SK-N-SH (cell line): Measurements from ENCODE around the gene S100A13. TPM values are rescaled to one million over a fixed set of nuclear protein-coding genes. Genes with fewer than 3 reads are reported as not detected.

ENCODE experiments used
- CTCF ChIA-PET: fragments of 300-600, 350-600 bp; formaldehyde crosslinking; extraction: SDS; loops from one replicate; lab custom pipeline; 2021; lab: Yijun Ruan, JAX
- POLR2A ChIA-PET: fragments of 350-600 bp; sonication (Branson Sonifier 250); formaldehyde crosslinking; extraction: SDS; loops from one replicate; lab custom pipeline; 2020; ENCODE audit warnings: antibody characterized with exemption, inconsistent platforms; lab: Yijun Ruan, JAX
- DNase-seq: peaks from one replicate; pipeline ENCODE4 v3.0.0; 2012
- H2AFZ ChIP-seq: fragments of 200-600 bp; sonication (generic); 2 replicates; pipeline ENCODE4 v1.8.1; 2016; ENCODE audit warnings: antibody characterized with exemption, mild to moderate bottlenecking, low read depth
- H3F3A ChIP-seq: fragments of 200-600 bp; sonication (generic); replicated peaks from 2 replicates; pipeline ENCODE3; 2016; ENCODE audit warnings: antibody characterized with exemption, mild to moderate bottlenecking; ENCODE audit not compliant: insufficient read depth
- H3K27ac ChIP-seq, 2 experiments: fragments of 200-500 bp in 1 of 2; fragments of 200-600 bp in 1 of 2; sonication (Bioruptor generic) in 1 of 2; sonication (generic), shearing (Covaris generic) in 1 of 2; 2 replicates each; pipeline versions ENCODE4 v1.5.1 to v1.6.1; 2014 to 2016; ENCODE audit warnings: low read depth in 2 of 2, inconsistent platforms in 1 of 2, low read length in 1 of 2, mild to moderate bottlenecking in 1 of 2, mixed read lengths in 1 of 2
- H3K27me3 ChIP-seq: fragments of 200-600 bp; sonication (generic), shearing (Covaris generic); 2 replicates; pipeline ENCODE4 v1.6.1; 2016; ENCODE audit warnings: mixed run types; ENCODE audit not compliant: insufficient read depth
- H3K36me3 ChIP-seq, 2 experiments: fragments of 200-500 bp in 1 of 2; fragments of 200-600 bp in 1 of 2; sonication (Bioruptor generic) in 1 of 2; sonication (generic) in 1 of 2; replicated peaks in 1 of 2; 2 replicates each; pipeline versions ENCODE3 to v1.5.1; 2014 to 2016; ENCODE audit warnings: low read length in 1 of 2, mild to moderate bottlenecking in 1 of 2; ENCODE audit not compliant: insufficient read depth in 2 of 2, control insufficient read depth in 1 of 2
- H3K4me1 ChIP-seq, 2 experiments: fragments of 200-500 bp in 1 of 2; fragments of 200-600 bp in 1 of 2; sonication (Bioruptor generic) in 1 of 2; sonication (generic), shearing (Covaris generic) in 1 of 2; 2 replicates each; pipeline versions ENCODE4 v1.5.1 to v1.6.1; 2014 to 2016; ENCODE audit warnings: low read depth in 1 of 2, low read length in 1 of 2, mixed run types in 1 of 2; ENCODE audit not compliant: insufficient read depth in 2 of 2, control insufficient read depth in 1 of 2
- H3K4me2 ChIP-seq: fragments of 200-600 bp; sonication (generic), shearing (Covaris generic); 2 replicates; pipeline ENCODE4 v1.6.1; 2017; ENCODE audit warnings: mixed run types
- H3K4me3 ChIP-seq, 2 experiments: fragments of 200-500 bp in 1 of 2; fragments of 200-600 bp in 1 of 2; sonication (Bioruptor generic) in 1 of 2; sonication (generic), shearing (Covaris generic) in 1 of 2; 2 replicates each; pipeline versions ENCODE4 v1.5.1 to v1.8.1; 2014 to 2016; ENCODE audit warnings: low read depth in 2 of 2, inconsistent platforms in 1 of 2, low read length in 1 of 2, mild to moderate bottlenecking in 1 of 2, mixed read lengths in 1 of 2, moderate library complexity in 1 of 2
- H3K79me2 ChIP-seq: fragments of 200-600 bp; sonication (generic); 2 replicates; pipeline ENCODE4 v1.8.1; 2017; ENCODE audit warnings: mild to moderate bottlenecking; ENCODE audit not compliant: insufficient read depth
- H3K9ac ChIP-seq: fragments of 200-600 bp; sonication (generic); 2 replicates; pipeline ENCODE4 v1.6.1; 2017; ENCODE audit warnings: mixed run types
- H3K9me2 ChIP-seq: fragments of 200-600 bp; sonication (generic); 2 replicates; pipeline ENCODE4 v1.6.1; 2017; ENCODE audit warnings: mixed run types
- H3K9me3 ChIP-seq: fragments of 200-600 bp; sonication (generic); 2 replicates; pipeline ENCODE4 v1.6.1; 2017; ENCODE audit warnings: mixed run types, mild to moderate bottlenecking, moderate library complexity
- H4K20me1 ChIP-seq: fragments of 200-600 bp; sonication (generic); 2 replicates; pipeline ENCODE4 v1.6.1; 2017; ENCODE audit warnings: mild to moderate bottlenecking, mixed run types; ENCODE audit not compliant: insufficient read depth
- CHD2 ChIP-seq: fragments of 150-350 bp; IDR thresholded peaks from 2 replicates; pipeline ENCODE4 v1.6.1; 2018; ENCODE audit warnings: low read length; ENCODE audit not compliant: partially characterized antibody
- EP300 ChIP-seq, 2 experiments: IDR thresholded peaks; 2 replicates each; pipeline versions ENCODE4 v1.4.0 to v1.6.1; 2012; ENCODE audit warnings: borderline replicate concordance in 1 of 2, low read depth in 1 of 2, low read length in 1 of 2
- EZH2phosphoT487 ChIP-seq: fragments of 200-600 bp; sonication (generic); IDR thresholded peaks from 2 replicates; pipeline ENCODE4 v1.6.1; 2017; ENCODE audit warnings: low read depth, mixed run types, mild to moderate bottlenecking, antibody characterized with exemption, moderate library complexity, borderline replicate concordance
- FOSL2 ChIP-seq: IDR thresholded peaks from 2 replicates; pipeline ENCODE4 v1.4.0; 2012; ENCODE audit warnings: low read depth, mild to moderate bottlenecking, moderate library complexity, borderline replicate concordance
- FOXJ3 ChIP-seq: sonication (generic); formaldehyde crosslinking; IDR thresholded peaks from 2 replicates; pipeline ENCODE4 v1.5.1; 2020; ENCODE audit warnings: mild to moderate bottlenecking, missing genetic modification reagents
- FOXM1 ChIP-seq: IDR thresholded peaks from 2 replicates; pipeline ENCODE4 v1.4.0; 2012; ENCODE audit warnings: low read depth, mild to moderate bottlenecking
- GABPA ChIP-seq: IDR thresholded peaks from 2 replicates; pipeline ENCODE4 v1.4.0; 2012; ENCODE audit warnings: low read depth, mild to moderate bottlenecking
- JUND ChIP-seq: IDR thresholded peaks from 2 replicates; pipeline ENCODE4 v1.4.0; 2012
- MAX ChIP-seq: IDR thresholded peaks from 2 replicates; pipeline ENCODE4 v1.4.0; 2012; ENCODE audit warnings: low read depth
- MEF2A ChIP-seq: IDR thresholded peaks from 2 replicates; pipeline ENCODE4 v1.4.0; 2012; ENCODE audit warnings: low read depth, borderline replicate concordance
- MXI1 ChIP-seq: IDR thresholded peaks from 2 replicates; pipeline ENCODE4 v1.6.1; 2012; ENCODE audit warnings: mild to moderate bottlenecking, low read depth, low read length, improper control_type of control experiment
- NFIC ChIP-seq: IDR thresholded peaks from 2 replicates; pipeline ENCODE4 v1.4.0; 2012; ENCODE audit warnings: borderline replicate concordance
- NRF1 ChIP-seq: IDR thresholded peaks from 2 replicates; pipeline ENCODE4 v1.6.1; 2012; ENCODE audit warnings: low read depth, mild to moderate bottlenecking, low read length
- PBX3 ChIP-seq: IDR thresholded peaks from 2 replicates; pipeline ENCODE4; 2012
- RAD21 ChIP-seq: IDR thresholded peaks from 2 replicates; pipeline ENCODE4 v1.6.1; 2012; ENCODE audit warnings: mild to moderate bottlenecking, low read length
- RXRA ChIP-seq: IDR thresholded peaks from 2 replicates; pipeline ENCODE4 v1.4.0; 2012; ENCODE audit warnings: low read depth, mild to moderate bottlenecking, borderline replicate concordance
- SIN3A ChIP-seq: IDR thresholded peaks from 2 replicates; pipeline ENCODE4 v1.6.1; 2012; ENCODE audit warnings: low read depth, mild to moderate bottlenecking, low read length, moderate library complexity, borderline replicate concordance
- TAF1 ChIP-seq: IDR thresholded peaks from 2 replicates; pipeline ENCODE4 v1.6.1; 2012; ENCODE audit warnings: low read depth, mild to moderate bottlenecking, low read length, moderate library complexity, borderline replicate concordance
- TCF12 ChIP-seq: IDR thresholded peaks from 2 replicates; pipeline ENCODE4 v1.4.0; 2012
- TEAD4 ChIP-seq: IDR thresholded peaks from 2 replicates; pipeline ENCODE4 v1.4.0; 2012; ENCODE audit warnings: mild to moderate bottlenecking, borderline replicate concordance; ENCODE audit not compliant: insufficient read depth
- USF2 ChIP-seq: fragments of 150-350 bp; IDR thresholded peaks from 2 replicates; pipeline ENCODE4 v1.6.1; 2017; ENCODE audit warnings: antibody characterized with exemption, low read length, low read depth, borderline replicate concordance
- YY1 ChIP-seq: IDR thresholded peaks from 2 replicates; pipeline ENCODE4 v1.4.0; 2012; ENCODE audit warnings: low read depth, mild to moderate bottlenecking
- WGBS: methylation state at CpG from one replicate; pipeline ENCODE4 v1.1.6; 2017; ENCODE audit warnings: low lambda C conversion rate; 5-methylcytosine and 5-hydroxymethylcytosine counted together
- polyA plus RNA-seq, 3 experiments: library from polyadenylated mRNA; depleted of rRNA; stranded (reverse); fragments of >200 nt; gene quantifications; 2 replicates each; pipeline ENCODE4 v1.2.3, GENCODE V29; 2012
- TF ChIP-seq, protein P1 (sequence below): IDR thresholded peaks from 2 replicates; pipeline ENCODE4 v1.4.0; 2012; ENCODE audit warnings: low read depth, borderline replicate concordance
- TF ChIP-seq, protein P2 (sequence below): fragments of 150-350 bp; IDR thresholded peaks from 2 replicates; pipeline ENCODE4 v1.6.1; 2016; ENCODE audit warnings: mild to moderate bottlenecking, low read depth, low read length

Gene S100A13
- polyA plus RNA-seq, 1 of the 3 experiments (the other 2 are of a cell fraction) = 12.3 TPM

DNA sequence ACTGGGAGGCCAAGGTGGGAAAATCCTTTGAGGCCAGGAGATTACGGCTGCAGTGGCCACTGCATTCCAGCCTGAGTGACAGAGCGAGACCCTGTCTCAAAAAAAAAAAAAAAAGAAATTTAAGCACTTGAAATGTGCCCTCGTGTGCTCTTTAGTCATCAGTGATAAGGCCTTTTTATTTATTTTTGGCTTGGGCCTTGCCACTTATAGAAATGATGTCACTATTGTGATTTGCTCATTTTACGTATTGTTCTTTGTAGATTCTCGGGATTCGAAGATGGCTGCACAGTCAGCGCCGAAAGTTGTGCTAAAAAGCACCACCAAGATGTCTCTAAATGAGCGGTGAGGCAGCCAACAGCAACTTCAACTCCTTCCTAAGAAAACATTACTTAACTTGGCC lies 9.0 kb upstream of the S100A13 start:
- Histone ChIP-seq H3K27me3 (no peaks in the 10 kb centered on the region), H3K9ac (no peak overlapping the region), H3F3A (peaks cover 24% of the 10 kb centered on the region), H3K4me2 (no peak overlapping the region), H3K4me3 (no peak overlapping the region), H3K4me1 (no peaks in the 10 kb centered on the region; a peak in 1 of 4 replicates), H3K36me3 (peaks cover 44 to 59% of the 10 kb centered on the region in 2 experiments), H3K27ac (no peak overlapping the region), H3K79me2 (peaks cover 70% of the 10 kb centered on the region), H2AFZ (no peak overlapping the region), H3K9me2 (no peaks in the 10 kb centered on the region), H4K20me1 (peaks cover 3% of the 10 kb centered on the region; the same call in 1 of the 2 replicates), H3K9me3 (no peaks in the 10 kb centered on the region)
- ChIA-PET CTCF (no interaction called here), POLR2A (interaction anchor here (0.6 kb wide), 1 partner anchor 14 kb away, joined by 3 read pairs; no protein-coding TSS in a partner anchor)
- 96% methylated on average over 9 of the region's 9 CpGs for WGBS
- TF ChIP-seq FOSL2 (no peak), TCF12 (no peak), YY1 (no peak), SIN3A (no peak), EZH2phosphoT487 (no peak), NRF1 (no peak), MEF2A (no peak), RXRA (no peak), USF2 (no peak), TAF1 (no peak), MAX (no peak), GABPA (no peak)
- no peak for DNase-seq

DNA sequence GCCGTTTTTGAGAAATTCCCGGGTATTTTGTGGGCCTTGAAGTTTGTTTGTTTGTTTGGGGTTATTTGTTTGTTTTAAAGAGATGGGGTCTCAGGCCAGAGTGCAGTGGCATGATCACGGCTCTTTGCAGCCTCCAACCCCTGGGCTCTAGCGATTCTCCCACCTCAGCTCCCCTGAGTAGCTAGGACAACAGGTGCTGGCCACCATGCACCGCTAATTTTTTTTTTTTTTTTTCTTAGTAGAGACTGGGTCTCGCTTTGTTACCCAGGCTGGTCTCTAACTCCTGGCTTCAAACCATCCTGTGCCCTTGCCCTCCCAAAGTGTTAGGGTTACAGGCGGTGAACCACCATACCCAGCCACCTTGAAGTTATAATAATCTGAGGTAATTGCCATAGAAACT lies 8.6 kb upstream of the S100A13 start:
- H3K79me2 ChIP-seq = peaks cover 66% of the 10 kb centered on the region
- H4K20me1 ChIP-seq = peaks cover 3% of the 10 kb centered on the region; the same call in 1 of the 2 replicates
- TF ChIP-seq CHD2 = no peak
- no peak for TF ChIP-seq EP300 (IDR thresholded peaks at IDR 0.05; ENCODE audit: borderline replicate concordance in 1 of 2, low read depth in 1 of 2, low read length in 1 of 2)
- TF ChIP-seq EZH2phosphoT487 = no peak
- TF ChIP-seq, protein P1, sequence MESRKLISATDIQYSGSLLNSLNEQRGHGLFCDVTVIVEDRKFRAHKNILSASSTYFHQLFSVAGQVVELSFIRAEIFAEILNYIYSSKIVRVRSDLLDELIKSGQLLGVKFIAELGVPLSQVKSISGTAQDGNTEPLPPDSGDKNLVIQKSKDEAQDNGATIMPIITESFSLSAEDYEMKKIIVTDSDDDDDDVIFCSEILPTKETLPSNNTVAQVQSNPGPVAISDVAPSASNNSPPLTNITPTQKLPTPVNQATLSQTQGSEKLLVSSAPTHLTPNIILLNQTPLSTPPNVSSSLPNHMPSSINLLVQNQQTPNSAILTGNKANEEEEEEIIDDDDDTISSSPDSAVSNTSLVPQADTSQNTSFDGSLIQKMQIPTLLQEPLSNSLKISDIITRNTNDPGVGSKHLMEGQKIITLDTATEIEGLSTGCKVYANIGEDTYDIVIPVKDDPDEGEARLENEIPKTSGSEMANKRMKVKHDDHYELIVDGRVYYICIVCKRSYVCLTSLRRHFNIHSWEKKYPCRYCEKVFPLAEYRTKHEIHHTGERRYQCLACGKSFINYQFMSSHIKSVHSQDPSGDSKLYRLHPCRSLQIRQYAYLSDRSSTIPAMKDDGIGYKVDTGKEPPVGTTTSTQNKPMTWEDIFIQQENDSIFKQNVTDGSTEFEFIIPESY = no peak
- no peak for TF ChIP-seq TEAD4
- no peak for TF ChIP-seq FOXJ3
- no peak for TF ChIP-seq MXI1
- no peak for TF ChIP-seq NRF1
- TF ChIP-seq NFIC = no peak
- TF ChIP-seq, protein P2, sequence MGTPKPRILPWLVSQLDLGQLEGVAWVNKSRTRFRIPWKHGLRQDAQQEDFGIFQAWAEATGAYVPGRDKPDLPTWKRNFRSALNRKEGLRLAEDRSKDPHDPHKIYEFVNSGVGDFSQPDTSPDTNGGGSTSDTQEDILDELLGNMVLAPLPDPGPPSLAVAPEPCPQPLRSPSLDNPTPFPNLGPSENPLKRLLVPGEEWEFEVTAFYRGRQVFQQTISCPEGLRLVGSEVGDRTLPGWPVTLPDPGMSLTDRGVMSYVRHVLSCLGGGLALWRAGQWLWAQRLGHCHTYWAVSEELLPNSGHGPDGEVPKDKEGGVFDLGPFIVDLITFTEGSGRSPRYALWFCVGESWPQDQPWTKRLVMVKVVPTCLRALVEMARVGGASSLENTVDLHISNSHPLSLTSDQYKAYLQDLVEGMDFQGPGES = no peak
- TF ChIP-seq RAD21 = no peak
- TF ChIP-seq GABPA = no peak
- TF ChIP-seq FOXM1 = no peak
- no peak for TF ChIP-seq JUND
- no peak for TF ChIP-seq PBX3
- no peak overlapping the region for H3K27ac ChIP-seq
- H3K9ac ChIP-seq = no peak overlapping the region
- peaks cover 24% of the 10 kb centered on the region for H3F3A ChIP-seq
- ChIA-PET CTCF (interaction anchor here (2.1 kb wide), 1 partner anchor 125 kb away, joined by 11 read pairs; no protein-coding TSS in a partner anchor), POLR2A (interaction anchor here (2.6 kb wide), 1 partner anchor 11 kb away, joined by 32 read pairs; no protein-coding TSS in a partner anchor)
- H3K4me2 ChIP-seq = peak overlapping the region; percentile 88
- H3K4me3 ChIP-seq = peak overlapping the region in 1 of 2 experiments; percentile 97; a peak in 2 of 4 replicates
- WGBS = 74% methylated on average over 7 of the region's 7 CpGs
- H3K4me1 ChIP-seq = no peaks in the 10 kb centered on the region; a peak in 1 of 4 replicates
- H3K27me3 ChIP-seq = no peaks in the 10 kb centered on the region
- DNase-seq = no peak
- no peaks in the 10 kb centered on the region for H3K9me3 ChIP-seq
- H3K9me2 ChIP-seq = no peaks in the 10 kb centered on the region
- no peak overlapping the region for H2AFZ ChIP-seq
- H3K36me3 ChIP-seq = peaks cover 40 to 55% of the 10 kb centered on the region in 2 experiments
